NCI-H2029 (cell line): ENCODE results near the gene SPINDOC.
A peak's percentile ranks its signal among the peaks of the same experiment; 100 is the strongest.

Experiments
- DNase-seq: peaks from one replicate; lab custom pipeline; 2025; lab: John Stamatoyannopoulos, UW

SPINDOC gene

DNA sequence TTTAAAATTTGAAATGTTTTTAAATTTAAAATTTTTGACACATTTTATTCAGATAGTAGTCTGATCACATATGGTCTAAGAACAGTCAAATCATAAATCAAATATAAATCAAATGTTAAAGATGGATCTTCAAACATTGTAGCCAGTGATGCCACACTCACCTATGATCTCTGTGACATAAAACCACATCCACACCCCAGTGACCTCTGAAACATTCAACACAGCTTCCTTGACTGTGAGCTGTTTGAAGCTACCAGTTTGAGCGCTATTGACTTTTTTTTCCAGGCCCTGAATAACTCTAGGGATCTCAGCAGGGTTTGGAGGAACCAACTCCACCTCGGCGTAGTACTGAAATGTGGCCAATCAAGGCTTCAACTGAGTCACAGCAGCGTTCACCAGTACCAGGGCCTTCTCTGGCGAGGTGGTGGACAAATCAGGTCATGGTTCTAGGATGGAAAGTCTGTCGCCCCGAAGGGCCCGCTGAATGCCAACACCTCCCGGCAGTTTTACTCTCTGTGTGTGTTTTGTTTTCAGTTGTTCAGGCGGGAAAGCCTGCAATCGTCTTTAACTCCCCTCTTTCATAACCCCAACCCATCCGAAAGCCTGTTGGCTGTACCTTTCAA, 21.4 kb downstream of the SPINDOC start:
- DNase-seq: no peak

DNA sequence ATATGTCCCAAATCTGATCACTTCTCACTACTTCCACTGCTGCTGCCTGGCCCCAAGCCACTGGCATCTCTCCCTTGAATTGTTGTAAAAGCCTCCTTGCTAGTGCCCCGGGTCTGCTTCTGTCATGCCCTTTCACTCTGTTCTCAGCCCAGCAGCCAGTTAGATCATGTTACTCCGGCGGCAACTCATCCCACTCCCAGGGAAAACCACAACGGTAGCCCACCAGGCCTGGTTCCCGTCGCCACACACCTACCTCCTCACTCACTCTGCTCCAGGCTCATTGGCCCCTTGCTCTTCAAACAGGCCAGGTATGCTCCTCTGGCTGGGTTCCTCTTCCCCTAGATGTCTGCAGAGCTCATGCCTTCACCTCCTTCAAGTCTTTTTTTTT, 21.9 kb downstream of the SPINDOC start:
- DNase-seq: no peak

DNA sequence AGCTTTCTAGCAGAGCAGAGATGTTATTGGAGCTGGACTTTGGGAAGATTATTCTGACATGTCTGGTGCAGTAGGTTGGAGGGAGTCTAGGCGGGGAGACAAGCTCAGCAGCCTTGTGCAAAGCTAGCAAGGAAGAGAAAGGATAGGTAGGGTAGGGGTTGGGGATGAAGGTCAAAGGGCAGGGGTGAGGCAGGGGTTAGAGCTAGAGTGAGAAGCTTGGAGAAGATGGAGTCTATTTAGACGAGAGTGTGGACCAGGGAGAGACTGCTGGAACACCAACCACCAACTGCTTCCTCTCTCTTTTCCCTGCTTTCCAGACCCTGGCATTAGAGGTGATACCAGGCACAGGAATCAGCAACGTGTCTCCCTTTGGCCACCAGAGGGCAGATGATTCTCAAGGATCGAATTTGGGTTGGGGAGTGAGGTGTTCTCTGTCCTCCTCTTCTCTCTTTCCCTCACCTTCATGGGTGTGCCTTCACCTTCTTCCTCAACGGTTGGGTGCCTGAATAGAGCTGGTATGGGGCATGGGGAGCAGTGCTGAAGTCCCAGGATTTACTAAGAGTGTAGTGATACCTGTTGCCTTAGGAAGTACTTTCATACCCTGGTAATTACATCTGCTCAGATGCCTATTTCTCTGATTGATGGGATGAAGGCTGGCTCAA, 23.9 kb downstream of the SPINDOC start:
- DNase-seq: peak; percentile 85

DNA sequence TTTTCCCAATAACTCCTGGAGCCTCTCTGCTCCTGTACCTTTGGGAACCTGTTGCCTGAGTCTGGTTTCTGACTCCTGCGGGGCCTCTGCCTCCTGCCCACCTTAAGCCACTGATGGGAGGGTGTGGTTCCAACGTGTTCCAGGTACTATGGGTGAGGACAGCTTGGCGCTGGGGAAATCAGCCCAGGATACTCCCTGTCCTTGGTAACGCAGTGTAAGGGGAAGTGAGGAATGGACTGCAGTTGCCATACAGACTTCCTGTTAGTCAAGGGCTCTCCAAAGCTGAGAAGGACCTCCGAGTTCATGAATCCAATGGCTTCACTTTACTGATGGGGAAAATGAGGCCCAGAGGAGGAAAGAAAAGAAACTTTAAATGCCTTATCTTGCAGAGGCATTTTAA, 24.5 kb downstream of the SPINDOC start:
- DNase-seq: peak; percentile 42

DNA sequence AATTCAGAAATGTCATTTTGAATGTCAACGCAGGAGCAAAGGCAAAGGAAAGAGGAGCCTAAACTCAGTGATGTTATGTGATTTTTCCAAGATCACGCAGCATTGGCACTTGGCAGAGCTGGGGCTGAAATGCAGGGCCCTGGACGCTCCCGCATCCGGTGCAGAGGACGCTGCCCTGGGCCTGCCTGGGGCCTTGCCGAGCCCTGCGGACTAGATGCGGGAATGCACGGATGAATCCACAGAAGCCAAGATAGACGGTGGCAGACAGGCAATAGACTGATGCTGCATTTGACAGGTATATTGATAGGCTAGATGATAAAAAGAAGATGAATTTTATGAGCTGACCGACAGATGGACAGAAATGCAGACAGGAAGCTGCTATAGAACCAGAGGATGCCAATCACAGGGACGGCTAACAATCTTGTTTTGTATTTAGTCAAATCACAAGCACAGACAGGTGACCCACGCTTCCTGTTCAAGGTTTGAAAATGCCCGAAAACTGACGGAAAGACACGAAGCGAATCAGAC, 25.0 kb downstream of the SPINDOC start:
- DNase-seq: no peak

DNA sequence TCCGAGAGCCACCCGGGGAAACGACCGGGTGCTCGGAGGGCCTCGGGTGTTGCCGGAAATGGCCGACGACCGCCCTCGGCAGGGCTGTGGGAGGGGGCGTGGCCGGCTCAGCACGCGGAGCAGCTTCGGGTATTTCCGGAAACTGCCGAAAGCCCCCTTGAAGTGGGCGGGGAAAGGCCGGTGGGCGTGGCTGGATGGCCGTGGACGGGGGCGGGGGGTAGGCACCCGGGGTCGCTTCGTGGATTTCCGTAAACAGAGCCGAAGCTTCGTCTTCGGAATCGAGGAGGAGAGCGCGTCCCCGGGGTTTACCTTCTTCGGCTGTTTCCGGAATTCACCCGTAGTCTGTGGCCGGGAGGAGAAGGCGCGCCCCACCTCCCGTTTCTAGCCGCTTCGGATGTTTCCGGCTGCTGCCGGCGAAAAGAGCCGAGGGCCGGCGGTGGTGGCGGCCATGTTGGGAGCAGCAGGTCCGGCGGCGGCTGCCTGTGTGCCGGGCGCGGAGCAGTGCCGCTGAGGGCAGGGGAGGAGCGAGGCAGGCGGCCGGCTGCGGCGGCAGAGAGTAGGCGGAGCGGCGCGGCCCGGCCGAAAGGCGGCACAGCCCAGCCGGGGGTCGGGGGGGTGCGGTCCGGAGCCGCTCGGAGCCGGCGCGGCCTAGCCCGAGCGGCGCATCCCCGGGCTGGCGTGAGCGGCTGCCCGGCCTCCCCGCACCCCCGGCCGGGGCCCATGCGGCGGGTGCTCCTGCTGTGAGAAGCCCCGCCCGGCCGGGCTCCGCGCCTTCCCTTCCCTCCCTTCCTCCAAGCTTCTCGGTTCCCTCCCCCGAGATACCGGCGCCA, 25.6 kb downstream of the SPINDOC start, which contains the start of gene MARK2:
TSS of gene MARK2 (plus strand) at position 433 of the 830 bp plus-strand sequence. CDS start at position 830, 397 bp downstream.
- DNase-seq: peak; percentile 100

DNA sequence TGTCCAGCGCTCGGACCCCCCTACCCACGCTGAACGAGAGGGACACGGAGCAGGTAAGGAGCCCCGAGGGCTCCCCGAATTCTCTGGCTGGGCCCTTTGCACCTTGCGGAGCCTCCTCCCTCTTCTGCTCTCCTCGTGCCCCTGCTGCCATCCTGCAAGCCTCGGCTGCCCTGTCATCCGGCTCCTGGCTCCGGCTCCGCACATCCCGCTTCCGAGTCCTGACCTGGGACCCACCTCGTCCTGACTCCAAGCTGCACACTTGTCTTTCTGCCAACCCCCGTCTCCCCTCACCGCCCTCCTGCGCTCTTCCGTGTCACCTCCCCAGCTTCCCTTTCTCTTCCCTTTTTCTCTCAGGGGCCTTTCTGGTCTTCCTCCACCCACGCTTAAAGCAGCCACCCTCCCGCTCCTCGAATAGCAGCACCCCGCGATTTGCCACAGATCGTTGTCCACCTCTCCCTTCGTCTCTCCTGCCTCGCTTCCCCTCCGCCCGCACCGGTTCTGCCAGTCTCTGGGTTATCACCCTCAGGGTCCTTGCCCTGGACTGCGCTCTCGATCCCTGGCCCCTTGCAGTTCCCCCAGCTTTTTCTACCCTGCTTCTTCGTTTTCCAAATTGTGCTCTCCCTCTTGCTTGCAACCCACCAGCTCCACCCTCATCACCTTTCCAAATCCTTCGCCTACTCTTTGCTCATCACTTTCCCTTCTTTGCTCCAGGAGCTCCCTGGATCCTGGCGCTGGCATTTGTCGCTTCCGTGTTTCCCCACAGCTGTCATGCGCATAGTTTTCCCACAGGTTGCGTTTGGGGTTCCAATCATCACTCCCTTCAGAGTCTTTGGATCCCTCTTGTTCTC, 26.5 kb downstream of the SPINDOC start:
- no peak for DNase-seq

DNA sequence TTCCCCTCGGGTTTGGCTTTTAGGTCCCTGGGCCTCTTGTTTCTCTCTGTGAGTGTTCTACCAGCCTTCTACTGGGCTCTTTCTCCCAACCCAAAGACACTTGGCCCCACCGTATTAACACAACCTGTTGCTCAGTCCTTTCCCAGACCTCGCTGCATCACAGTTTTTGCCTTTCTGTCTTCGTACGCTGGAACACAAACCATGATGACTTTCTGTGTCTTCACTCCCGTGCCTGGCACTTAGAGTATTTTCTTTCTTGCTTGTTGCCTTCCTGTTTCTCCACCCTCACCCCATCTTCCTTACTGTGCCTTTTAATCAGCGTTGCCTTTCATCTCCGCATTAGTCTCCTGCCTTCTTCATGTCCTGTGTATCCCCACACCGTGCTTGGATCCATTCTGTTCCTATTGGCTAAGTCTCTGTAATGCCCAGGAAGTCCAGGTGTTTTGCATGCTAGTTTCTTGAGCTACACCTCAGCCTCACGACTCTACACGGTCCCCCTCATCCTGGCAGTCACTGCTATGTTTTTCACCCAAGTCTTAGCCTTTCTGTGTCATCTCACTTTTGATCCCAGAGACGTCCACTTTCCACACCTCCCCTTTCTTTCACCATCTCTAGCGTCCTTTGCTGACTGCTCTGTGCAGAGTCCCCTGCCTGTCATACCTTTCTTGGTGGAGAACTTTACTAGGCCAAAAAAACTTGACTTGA, 27.3 kb downstream of the SPINDOC start:
- DNase-seq: no peak

DNA sequence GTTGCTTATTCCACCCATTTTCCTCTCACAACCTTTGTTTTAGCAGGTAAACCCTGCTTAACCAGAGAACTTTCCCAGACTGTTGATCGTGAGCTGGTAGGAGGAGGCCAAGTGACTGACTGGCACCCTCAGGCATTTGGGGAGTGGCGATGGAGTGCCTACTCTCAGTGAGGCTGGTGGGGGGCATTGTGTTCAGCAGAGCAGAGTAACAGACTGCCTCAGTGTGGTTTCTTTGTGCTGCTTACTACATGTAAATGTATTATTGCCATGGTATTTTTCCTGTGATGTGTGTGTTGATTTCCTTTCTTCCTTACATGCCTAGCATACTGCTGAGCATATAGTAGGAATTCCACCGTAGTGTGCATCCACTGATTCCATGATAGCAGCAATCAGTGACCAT, 28.3 kb downstream of the SPINDOC start:
- DNase-seq: no peak

DNA sequence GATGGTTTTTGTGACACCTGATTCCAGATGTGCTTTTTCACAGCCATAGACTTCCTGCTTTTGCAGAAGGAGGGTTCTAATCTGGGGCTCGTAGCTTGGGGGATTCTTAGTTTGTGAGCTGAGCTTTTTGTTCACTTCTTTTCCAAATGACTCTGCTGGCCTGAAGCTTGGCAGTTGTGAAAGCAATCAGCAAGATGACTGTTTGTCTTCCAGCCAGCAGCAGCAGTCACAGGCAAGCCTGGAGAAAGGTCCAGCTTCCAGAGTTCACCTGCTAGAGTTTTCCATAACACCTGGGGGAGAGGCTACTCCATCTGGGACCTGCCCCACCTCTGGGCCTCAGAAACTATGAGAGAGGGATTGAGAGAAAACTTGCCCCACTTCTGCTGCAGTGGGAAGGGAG, 29.8 kb downstream of the SPINDOC start:
- no peak for DNase-seq

DNA sequence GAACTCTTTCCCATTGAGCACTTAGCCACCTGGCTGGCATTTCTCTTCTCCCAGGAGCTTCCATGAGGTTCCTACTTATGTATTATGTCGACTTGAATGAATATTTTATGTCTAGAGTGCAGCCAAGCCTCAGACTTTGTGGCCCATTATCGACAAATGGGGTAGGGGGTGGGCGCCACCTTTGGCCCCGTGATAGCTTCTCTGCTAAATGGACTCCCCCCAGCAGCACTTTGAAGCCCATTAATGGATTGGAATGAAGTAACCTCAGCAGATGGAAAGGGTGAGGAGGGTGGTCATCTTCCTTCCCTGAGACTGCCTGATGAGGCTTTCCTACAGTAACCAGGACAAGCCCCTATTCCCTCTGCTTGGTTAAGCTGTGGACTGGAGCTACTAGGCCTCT, 31.6 kb downstream of the SPINDOC start:
- DNase-seq: no peak

DNA sequence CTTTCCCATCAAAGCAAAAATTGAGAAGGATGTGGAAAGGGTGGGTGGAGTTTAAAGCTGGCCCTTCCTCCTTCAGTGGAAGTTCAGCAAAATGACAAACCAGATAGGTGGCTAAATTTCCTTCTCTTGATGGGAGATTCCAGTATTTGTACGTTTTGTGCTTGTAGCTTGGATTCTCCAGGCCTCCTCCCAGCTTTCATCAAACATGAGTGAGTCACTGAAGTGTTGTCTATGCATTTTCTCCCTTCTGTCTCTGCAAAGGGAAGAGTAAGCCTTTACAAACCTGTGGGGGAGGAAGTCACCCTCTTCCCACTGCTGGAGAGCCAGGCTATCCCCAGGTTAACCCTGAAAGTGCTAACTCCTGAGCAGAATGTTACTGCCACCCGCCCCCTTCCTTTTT, 32.0 kb downstream of the SPINDOC start:
- DNase-seq: no peak

DNA sequence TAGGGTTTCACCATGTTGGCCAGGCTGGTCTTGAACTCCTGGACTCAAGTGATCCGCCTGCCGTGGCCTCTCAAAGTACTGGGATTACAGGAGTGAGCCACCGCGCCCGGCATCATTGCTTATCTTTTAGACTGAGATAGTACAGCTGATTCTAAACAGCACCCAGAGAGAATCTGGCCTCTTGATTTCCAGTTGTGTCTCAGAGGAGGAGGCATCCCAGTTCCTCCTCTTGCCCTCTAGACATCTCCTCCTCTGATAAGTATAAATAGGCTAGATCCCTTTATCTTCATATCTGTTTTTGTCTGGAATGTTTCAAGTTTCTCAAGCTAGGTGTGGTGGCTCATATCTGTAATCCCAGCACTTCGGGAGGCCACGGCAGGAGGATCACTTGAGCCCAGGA, 32.7 kb downstream of the SPINDOC start:
- no peak for DNase-seq

DNA sequence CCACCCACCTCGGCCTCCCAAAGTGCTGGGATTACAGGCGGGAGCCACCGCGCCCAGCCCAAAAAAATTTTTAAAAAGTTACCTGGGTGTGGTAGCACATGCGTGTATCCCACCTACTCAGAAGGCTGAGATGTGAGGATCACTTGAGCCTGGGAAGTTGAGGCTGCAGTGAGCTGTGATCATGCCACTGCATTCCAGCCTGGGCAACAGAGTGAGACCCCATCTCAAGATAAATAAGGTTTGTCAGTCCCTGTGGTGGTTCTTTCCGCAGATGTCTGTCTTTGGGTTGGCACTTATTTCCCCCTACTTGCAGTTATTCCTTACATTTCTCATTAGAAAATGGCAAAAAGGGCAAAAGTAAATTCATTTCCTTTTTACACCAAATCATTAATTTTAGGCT, 33.6 kb downstream of the SPINDOC start:
- no peak for DNase-seq

DNA sequence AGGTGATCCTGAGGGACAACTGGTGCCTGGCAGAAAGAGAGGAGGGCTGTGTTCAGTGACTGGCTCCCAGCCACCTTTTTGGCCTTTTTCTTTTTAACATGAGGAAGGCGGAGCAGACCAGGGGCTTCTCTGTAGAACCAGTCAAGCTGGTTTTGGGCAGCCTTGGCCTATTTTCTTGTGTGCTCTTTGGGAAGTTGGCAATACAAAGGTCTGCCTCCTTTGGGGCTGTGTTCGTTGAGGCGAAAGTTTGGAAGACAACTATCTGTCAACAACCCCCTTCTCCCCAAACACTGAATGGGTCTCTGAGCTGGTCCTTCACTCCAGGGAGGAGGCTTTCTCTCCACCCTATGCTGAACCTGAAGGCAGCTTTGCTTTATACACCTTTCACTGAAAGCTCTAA, 34.1 kb downstream of the SPINDOC start:
- DNase-seq: no peak

DNA sequence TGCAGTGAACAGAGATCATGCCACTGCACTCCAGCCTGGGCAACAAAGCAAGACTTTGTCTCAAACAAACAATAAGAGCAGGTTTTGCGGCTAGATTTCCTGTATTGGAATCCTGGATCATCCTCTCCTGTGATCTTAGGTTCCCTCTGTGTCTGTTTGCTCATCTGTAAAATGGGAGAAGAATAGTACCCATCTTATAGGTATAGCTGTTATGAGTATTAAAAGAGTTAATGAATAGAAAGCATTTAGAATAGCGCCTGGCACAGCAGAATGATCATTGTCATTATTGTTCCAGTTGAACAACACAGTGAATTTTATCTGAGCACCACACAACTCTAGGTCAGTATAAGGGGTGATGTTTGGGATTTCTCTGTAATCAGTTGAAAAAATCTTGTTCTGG, 36.4 kb downstream of the SPINDOC start:
- no peak for DNase-seq

DNA sequence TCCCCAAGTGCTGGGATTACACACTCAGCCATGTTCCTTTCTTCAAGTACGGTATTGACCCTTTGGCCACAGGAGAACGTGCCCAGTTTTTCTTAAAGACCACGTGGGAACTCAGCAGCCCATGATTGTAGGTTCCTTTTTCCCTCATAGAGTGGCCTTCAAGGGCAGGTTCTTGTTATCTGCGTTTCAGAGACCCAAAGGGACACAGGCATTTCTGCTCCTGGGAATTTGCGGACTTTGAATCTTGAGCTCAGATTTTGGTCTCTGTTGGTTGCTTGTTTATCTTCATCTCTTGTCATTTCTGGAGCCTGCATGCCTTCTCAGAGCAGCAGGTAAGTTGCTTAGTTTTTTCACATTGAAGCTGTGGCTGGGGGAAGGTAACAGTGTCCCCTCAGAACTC, 37.7 kb downstream of the SPINDOC start:
- DNase-seq: no peak

DNA sequence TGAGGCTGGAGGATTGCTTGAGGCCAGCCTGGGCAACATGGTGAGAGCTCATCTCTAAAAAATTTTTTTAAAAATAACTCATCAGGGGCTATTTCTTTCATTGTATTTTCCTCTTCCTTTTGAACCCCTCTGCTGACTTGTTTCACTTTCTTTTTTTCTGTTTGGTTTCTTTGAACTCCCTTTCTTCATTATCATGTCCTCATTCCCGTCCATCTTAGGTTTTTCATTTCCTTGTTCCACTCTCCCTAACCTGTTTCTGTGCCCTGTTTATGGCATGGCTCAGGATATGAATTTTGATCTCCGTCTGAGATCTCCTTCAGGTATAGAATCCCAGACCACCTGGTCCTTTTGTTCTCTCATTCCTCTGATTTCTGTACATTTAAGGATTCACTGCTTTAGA, 38.1 kb downstream of the SPINDOC start:
- no peak for DNase-seq

DNA sequence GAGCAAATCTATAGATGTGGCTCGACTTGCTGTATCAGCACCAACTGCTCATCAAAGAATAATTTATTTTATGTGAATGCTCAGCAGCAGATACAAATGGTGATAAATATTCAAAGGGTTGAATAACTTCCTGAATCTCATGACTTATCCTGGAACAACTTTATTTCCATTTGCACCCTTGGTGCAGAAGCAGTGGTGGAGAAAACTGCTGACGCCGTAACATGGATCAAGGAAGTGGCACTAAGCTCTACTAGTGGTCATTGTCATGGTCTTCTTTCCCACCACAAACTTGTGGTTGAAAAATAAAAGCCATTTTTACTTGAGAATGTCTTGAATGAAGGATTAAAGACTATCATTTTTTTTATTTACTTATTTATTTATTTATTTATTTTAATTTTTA, 40.2 kb downstream of the SPINDOC start:
- no peak for DNase-seq

DNA sequence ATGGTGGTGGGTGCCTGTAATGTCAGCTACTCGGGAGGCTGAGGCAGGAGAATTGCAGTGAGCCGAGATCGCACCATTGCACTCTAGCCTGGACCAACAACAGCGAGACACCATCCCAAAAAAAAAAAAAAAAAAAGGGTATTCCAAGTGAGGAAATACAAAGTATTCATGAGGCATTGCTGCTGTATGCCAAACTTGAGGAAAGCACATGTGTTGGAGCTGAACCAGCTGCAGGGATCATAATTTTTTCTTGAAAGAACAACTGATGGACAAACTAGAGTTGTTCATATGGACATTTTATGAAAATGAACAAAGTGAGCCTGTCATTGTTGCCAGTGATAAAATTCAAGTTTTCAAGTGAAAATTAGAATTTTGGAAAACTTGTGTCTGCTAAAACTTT, 41.4 kb downstream of the SPINDOC start:
- DNase-seq: no peak

DNA sequence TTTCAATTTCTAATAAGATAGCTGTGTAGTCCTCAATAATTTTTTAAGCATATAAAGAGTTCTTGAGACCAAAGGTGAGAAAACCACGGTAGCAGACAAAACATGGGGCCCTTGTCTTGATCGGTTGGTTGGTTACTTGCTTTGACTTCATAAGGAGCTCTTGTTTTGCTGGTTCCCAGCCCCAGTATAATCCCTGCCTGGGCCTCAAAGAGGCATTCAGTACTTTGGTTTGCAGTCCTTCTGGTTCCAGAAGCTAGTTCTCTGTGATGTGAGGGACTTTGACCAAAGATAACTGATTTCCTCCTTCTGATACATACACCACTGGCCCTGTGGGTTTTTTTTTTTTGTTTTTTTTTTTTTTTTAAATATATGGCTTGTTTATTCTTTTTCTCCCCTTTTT, 42.7 kb downstream of the SPINDOC start:
- no peak for DNase-seq
